GM06990 (cell line): Measurements from ENCODE around the gene CNGA2.

Experiments
- DNase-seq: peaks from one replicate; pipeline ENCODE4 v3.0.0-alpha.2; 2011; ENCODE audit not compliant: insufficient read length; ENCODE audit errors: extremely low read depth
- H3K27me3 ChIP-seq: replicated peaks from 2 replicates; pipeline ENCODE4 v1.6.0; 2011; ENCODE audit warnings: low read length; ENCODE audit not compliant: control insufficient read depth, insufficient read depth
- H3K36me3 ChIP-seq: 2 replicates; pipeline ENCODE4 v1.5.1; 2011; ENCODE audit warnings: low read length; ENCODE audit not compliant: control insufficient read depth, insufficient read depth
- H3K4me3 ChIP-seq: replicated peaks from 2 replicates; pipeline ENCODE4 v1.5.1; 2011; ENCODE audit warnings: low read depth, mild to moderate bottlenecking, control low read depth, low read length
- CTCF ChIP-seq: IDR thresholded peaks from 2 replicates; pipeline ENCODE4 v1.5.1; 2011; ENCODE audit warnings: low read length, control low read depth, mild to moderate bottlenecking, inconsistent platforms; ENCODE audit not compliant: insufficient read depth, poor library complexity, severe bottlenecking

CNGA2 gene

DNA sequence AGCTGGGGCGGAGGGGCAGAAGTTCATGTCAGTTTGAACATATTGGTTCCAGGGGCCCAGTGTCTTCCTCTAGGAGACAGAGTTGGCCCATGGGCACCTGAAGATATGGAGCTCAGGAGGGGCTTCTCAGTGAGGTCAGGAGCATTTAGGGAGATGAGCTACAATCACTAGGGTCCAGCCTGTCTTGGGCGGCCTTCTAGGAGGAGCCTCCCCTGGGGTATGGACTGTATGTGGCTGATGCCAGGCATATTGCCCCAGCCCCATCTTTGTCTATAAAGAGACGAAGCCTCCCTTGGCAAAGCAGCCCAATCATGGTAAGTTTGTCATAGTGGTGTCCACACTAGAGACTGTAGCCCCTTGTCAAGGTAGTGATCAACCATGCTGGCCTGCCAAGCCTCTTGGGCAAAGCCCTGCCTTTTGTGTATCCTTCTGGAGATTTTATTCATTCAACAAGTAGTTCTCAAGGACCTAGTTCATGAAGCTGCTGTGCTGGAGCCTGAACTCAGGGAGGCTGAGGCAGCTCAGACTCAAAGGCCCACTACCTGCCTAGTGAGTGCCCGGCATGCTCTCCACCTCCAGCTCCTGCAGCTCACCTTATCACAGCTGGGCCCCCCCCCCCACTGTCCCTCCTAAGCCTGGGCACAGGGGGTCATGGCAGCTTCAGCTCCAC lies 5.4 kb upstream of the CNGA2 start:
- no peaks in the 10 kb centered on the region for H3K36me3 ChIP-seq
- DNase-seq, result no peak
- no peaks in the 10 kb centered on the region for H3K27me3 ChIP-seq
- no peak overlapping the region for H3K4me3 ChIP-seq
- TF ChIP-seq CTCF, result no peak

- H3K36me3 ChIP-seq, result no peaks in the 10 kb centered on the region
- no peak overlapping the region for H3K4me3 ChIP-seq
- H3K27me3 ChIP-seq, result no peaks in the 10 kb centered on the region
- no peak for DNase-seq
- TF ChIP-seq CTCF, result no peak
Observed at GRCh38 chrX:151735219-151735618, 673 bp downstream of the CNGA2 start.

GRCh38 chrX:151736685-151737084 lies 2.1 kb downstream of the CNGA2 start:
- H3K4me3 ChIP-seq, result no peak overlapping the region
- TF ChIP-seq CTCF, result no peak
- H3K27me3 ChIP-seq, result no peaks in the 10 kb centered on the region
- H3K36me3 ChIP-seq, result no peaks in the 10 kb centered on the region
- DNase-seq, result no peak

DNA sequence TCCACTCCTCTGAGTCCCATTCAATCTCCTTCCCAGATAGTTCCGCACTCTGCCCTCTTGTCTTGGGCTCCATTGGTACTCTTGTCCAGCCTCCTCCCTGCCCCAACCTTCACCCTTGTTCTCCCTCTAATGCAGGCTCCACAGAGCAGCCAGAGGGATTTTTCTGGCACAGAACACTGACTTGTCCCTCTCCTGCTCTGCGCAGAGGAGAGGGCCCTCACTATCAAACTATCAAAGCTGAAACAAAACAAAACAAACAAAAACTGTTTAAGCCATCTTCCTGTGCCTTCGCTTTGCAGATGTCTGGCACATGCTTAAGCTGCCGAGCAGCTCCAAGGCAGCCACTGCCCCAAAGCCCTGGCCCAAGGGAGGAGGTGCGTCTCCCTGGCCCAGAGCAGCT lies 2.9 kb downstream of the CNGA2 start:
- Histone ChIP-seq H3K27me3 (no peaks in the 10 kb centered on the region), H3K36me3 (no peaks in the 10 kb centered on the region), H3K4me3 (no peak overlapping the region)
- no peak for DNase-seq
- TF ChIP-seq CTCF, result no peak

GRCh38 chrX:151738751-151739150 lies 4.2 kb downstream of the CNGA2 start:
- H3K27me3 ChIP-seq, result no peaks in the 10 kb centered on the region
- no peak for TF ChIP-seq CTCF
- no peaks in the 10 kb centered on the region for H3K36me3 ChIP-seq
- no peak for DNase-seq
- H3K4me3 ChIP-seq, result no peak overlapping the region

DNA sequence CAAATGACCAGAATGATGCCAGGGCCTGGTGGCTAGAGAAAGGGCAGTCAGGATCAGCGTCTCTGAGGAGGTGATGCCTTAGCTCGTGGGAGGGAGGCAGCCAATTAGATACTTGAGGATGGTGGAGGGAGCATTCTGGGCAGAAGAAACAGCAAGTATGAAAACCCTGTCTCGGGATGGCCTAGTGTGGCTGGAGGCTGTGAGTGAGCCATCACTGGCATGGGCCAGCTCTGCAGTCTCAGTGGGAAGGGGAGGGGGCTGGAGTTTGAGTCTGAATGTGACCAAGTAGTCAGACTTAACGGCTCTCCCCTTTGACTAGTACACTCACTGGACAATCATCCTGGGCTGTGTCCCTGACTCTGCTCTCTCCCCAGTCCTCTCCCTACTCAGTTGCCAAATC lies 7.1 kb downstream of the CNGA2 start:
- Histone ChIP-seq H3K4me3 (no peak overlapping the region), H3K27me3 (no peaks in the 10 kb centered on the region), H3K36me3 (no peaks in the 10 kb centered on the region)
- no peak for DNase-seq
- TF ChIP-seq CTCF, result no peak
